ENCODE measurements around the gene RGS13. TPM values are rescaled to one million over a fixed set of nuclear protein-coding genes. Genes with fewer than 3 reads are reported as not detected.

Gene RGS13
- total RNA-seq, 1 donor from 2014 or later = not detected

GRCh38 chr1:192610112-192610889 is 25.6 kb upstream of the RGS13 start:
- peak; percentile 23 for DNase-seq (ENCODE audit: low read depth)
- no peak for FAIRE-seq
- no peak overlapping the region for H3K4me3 ChIP-seq (ENCODE audit: low read depth, low read length)
- no peaks in the 10 kb centered on the region for H3K36me3 ChIP-seq (ENCODE audit: control insufficient read depth, insufficient read depth, low read length)
- H3K27me3 ChIP-seq (ENCODE audit: control insufficient read depth, insufficient read depth, low read length) = no peaks in the 10 kb centered on the region
- TF ChIP-seq CTCF (IDR thresholded peaks at IDR 0.05; ENCODE audit: insufficient read depth, low read length, severe bottlenecking) = peak; percentile 12

GRCh38 chr1:192615055-192615454 is 20.9 kb upstream of the RGS13 start:
- no peak for TF ChIP-seq CTCF (IDR thresholded peaks at IDR 0.05; ENCODE audit: insufficient read depth, low read length, severe bottlenecking)
- no peak for FAIRE-seq

GRCh38 chr1:192620071-192620635 is 15.8 kb upstream of the RGS13 start:
- H3K36me3 ChIP-seq (ENCODE audit: control insufficient read depth, insufficient read depth, low read length) = no peaks in the 10 kb centered on the region
- no peak for FAIRE-seq
- no peaks in the 10 kb centered on the region for H3K27me3 ChIP-seq (ENCODE audit: control insufficient read depth, insufficient read depth, low read length)
- TF ChIP-seq CTCF (IDR thresholded peaks at IDR 0.05; ENCODE audit: insufficient read depth, low read length, severe bottlenecking) = no peak
- no peak for DNase-seq (ENCODE audit: low read depth)
- no peak overlapping the region for H3K4me3 ChIP-seq (ENCODE audit: low read depth, low read length)

More at GRCh38 chr1:192615055-192615454, 20.9 kb upstream of the RGS13 start:
- Histone ChIP-seq H3K36me3 (ENCODE audit: control insufficient read depth, insufficient read depth, low read length) (no peaks in the 10 kb centered on the region), H3K4me3 (ENCODE audit: low read depth, low read length) (no peak overlapping the region), H3K27me3 (ENCODE audit: control insufficient read depth, insufficient read depth, low read length) (no peaks in the 10 kb centered on the region)
- no peak for DNase-seq (ENCODE audit: low read depth)

DNA sequence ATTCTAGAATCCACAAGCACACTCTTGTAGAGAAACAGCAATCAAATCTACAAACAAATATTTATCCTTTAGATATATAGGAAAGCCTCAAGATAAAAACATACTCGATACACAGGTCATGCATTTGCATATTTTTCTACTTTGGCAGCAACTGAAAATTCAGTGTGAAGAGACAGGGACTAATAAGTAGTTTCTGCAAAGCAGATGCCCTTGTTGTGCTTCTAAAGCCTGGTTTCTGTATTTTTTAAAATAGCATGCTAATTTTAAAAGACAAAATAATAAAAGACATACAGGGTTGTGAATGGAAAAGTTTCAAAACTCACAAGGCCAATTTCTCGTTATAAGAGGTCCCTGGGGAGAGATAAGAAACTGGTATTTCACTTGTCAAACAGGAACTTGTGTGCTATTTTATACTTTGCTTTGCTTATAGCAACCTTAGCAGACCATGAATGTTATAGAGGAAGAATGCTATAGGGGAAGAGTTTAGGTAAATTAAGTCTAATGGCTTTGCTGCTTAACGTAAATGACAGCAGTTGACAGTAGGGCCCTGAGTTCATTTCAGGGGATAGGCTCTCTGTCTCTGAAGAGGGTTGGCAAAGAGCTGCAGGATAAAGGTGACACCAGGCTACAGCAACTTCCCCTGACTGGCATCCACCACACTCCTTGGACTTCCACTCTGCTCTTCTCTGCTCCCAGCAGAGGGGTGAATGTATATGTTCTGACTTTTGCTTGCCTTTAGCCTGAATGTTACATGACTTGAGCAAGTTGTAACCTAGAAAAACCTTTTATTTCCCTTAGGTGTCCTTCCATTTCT is 9.4 kb upstream of the RGS13 start:
- FAIRE-seq = no peak
- TF ChIP-seq CTCF (IDR thresholded peaks at IDR 0.05; ENCODE audit: insufficient read depth, low read length, severe bottlenecking) = no peak

GRCh38 chr1:192627901-192628300 is 8.0 kb upstream of the RGS13 start:
- H3K36me3 ChIP-seq (ENCODE audit: control insufficient read depth, insufficient read depth, low read length) = no peaks in the 10 kb centered on the region
- H3K27me3 ChIP-seq (ENCODE audit: control insufficient read depth, insufficient read depth, low read length) = no peaks in the 10 kb centered on the region
- DNase-seq (ENCODE audit: low read depth) (no peak), FAIRE-seq (no peak)
- TF ChIP-seq CTCF (IDR thresholded peaks at IDR 0.05; ENCODE audit: insufficient read depth, low read length, severe bottlenecking) = no peak
- H3K4me3 ChIP-seq (ENCODE audit: low read depth, low read length) = no peak overlapping the region

More for the DNA sequence above, 9.4 kb upstream of the RGS13 start:
- DNase-seq (ENCODE audit: low read depth) = no peak
- H3K4me3 ChIP-seq (ENCODE audit: low read depth, low read length) = no peak overlapping the region
- no peaks in the 10 kb centered on the region for H3K27me3 ChIP-seq (ENCODE audit: control insufficient read depth, insufficient read depth, low read length)
- H3K36me3 ChIP-seq (ENCODE audit: control insufficient read depth, insufficient read depth, low read length) = no peaks in the 10 kb centered on the region
